HCT116 (cell line): ENCODE data around the gene BICDL2. TPM values are rescaled to one million over a fixed set of nuclear protein-coding genes. Genes with fewer than 3 reads are reported as not detected.

Experiments
- ATAC-seq: fragments of 200-7000 bp; cut with Tn5 transposase; 2 replicates; pipeline ENCODE4 v1.9.1; 2020; ENCODE audit warnings: mild to moderate bottlenecking, moderate library complexity
- BruUV-seq: library from RNA; stranded (reverse); fragments of 400-500 nt; replicated peaks from 2 replicates; lab custom pipeline; 2021; lab: Mats Ljungman, UMichigan
- CTCF ChIA-PET: fragments of 300-600 bp; sonication (Branson Sonifier 250); formaldehyde crosslinking; loops from one replicate; lab custom pipeline; 2021; ENCODE audit warnings: antibody characterized with exemption; lab: Charles Lee
- POLR2A ChIA-PET: fragments of 300-600, 350-600 bp; sonication (Branson Sonifier 250); formaldehyde crosslinking; loops from one replicate; lab custom pipeline; 2021; ENCODE audit warnings: antibody characterized with exemption; lab: Charles Lee
- RAD21 ChIA-PET, 2 experiments: fragments of 300-600 bp; sonication (Branson Sonifier 250); formaldehyde crosslinking; loops; one replicate each; lab custom pipeline; 2023; ENCODE audit warnings: low total read pairs in 2 of 2; ENCODE audit not compliant: uncharacterized antibody in 2 of 2, unreplicated experiment in 2 of 2, low non-redundant PET in 1 of 2; lab: Charles Lee
- DNase-seq: peaks from one replicate; pipeline ENCODE4 v3.0.0-alpha.2; 2010; ENCODE audit warnings: low read depth, low spot score
- H2AFZ ChIP-seq: fragments of 200-600 bp; shearing (Covaris generic), sonication (generic); 2 replicates; pipeline ENCODE4 v1.6.1; 2017; ENCODE audit warnings: low read depth, mixed run types, mixed read lengths, antibody characterized with exemption, low read length; ENCODE audit not compliant: poor library complexity, severe bottlenecking
- H3K27ac ChIP-seq: 2 replicates; pipeline ENCODE4 v1.5.1; 2012; ENCODE audit warnings: low read depth, low read length
- H3K27me3 ChIP-seq: fragments of 200-600 bp; sonication (generic); 2 replicates; pipeline ENCODE4 v1.6.1; 2016; ENCODE audit warnings: mixed run types, low read length, mixed read lengths; ENCODE audit not compliant: insufficient read depth
- H3K36me3 ChIP-seq, 2 experiments: fragments of 200-500 bp in 1 of 2; fragments of 200-600 bp in 1 of 2; sonication (Bioruptor generic) in 1 of 2; sonication (generic) in 1 of 2; 2 replicates each; pipeline versions ENCODE4 v1.5.1 to v1.6.1; 2014 to 2016; ENCODE audit warnings: low read length in 2 of 2, inconsistent platforms in 1 of 2, mixed read lengths in 1 of 2, mixed run types in 1 of 2; ENCODE audit not compliant: insufficient read depth in 2 of 2, control insufficient read depth in 1 of 2
- H3K4me1 ChIP-seq, 2 experiments: fragments of 200-600 bp in 1 of 2; sonication (generic) in 1 of 2; 2 replicates each; pipeline versions ENCODE4 v1.5.1 to v1.6.1; 2012 to 2017; ENCODE audit warnings: low read length in 2 of 2, inconsistent platforms in 1 of 2, mild to moderate bottlenecking in 1 of 2, mixed read lengths in 1 of 2, mixed run types in 1 of 2, moderate library complexity in 1 of 2; ENCODE audit not compliant: insufficient read depth in 2 of 2, control insufficient read depth in 1 of 2
- H3K4me2 ChIP-seq: fragments of 200-600 bp; sonication (generic); 2 replicates; pipeline ENCODE4 v1.6.1; 2017; ENCODE audit warnings: mixed run types, low read length, mixed read lengths
- H3K4me3 ChIP-seq, 2 experiments: fragments of 200-600 bp in 1 of 2; sonication (generic) in 1 of 2; replicated peaks in 1 of 2; 2 replicates each; pipeline ENCODE4 v1.5.1; 2011 to 2016; ENCODE audit warnings: low read length in 2 of 2, control low read depth in 1 of 2, low read depth in 1 of 2, mild to moderate bottlenecking in 1 of 2, mixed read lengths in 1 of 2, mixed run types in 1 of 2
- H3K79me2 ChIP-seq: fragments of 200-600 bp; sonication (generic); 2 replicates; pipeline ENCODE4 v1.6.1; 2017; ENCODE audit warnings: mild to moderate bottlenecking, mixed run types, low read length, moderate library complexity, mixed read lengths; ENCODE audit not compliant: insufficient read depth
- H3K9ac ChIP-seq: fragments of 200-600 bp; sonication (generic); 2 replicates; pipeline ENCODE4 v1.6.1; 2016; ENCODE audit warnings: low read length, mixed read lengths
- H3K9me2 ChIP-seq: fragments of 200-600 bp; sonication (generic), shearing (Covaris generic); 2 replicates; pipeline ENCODE4 v1.6.1; 2017; ENCODE audit warnings: mixed run types, mild to moderate bottlenecking, moderate library complexity; ENCODE audit not compliant: insufficient read depth
- H3K9me3 ChIP-seq, 2 experiments: fragments of 200-500 bp in 1 of 2; fragments of 200-600 bp in 1 of 2; sonication (Bioruptor generic) in 1 of 2; sonication (generic) in 1 of 2; 2 replicates each; pipeline ENCODE4 v1.6.1; 2014 to 2017; ENCODE audit warnings: low read length in 2 of 2, mixed read lengths in 2 of 2, inconsistent platforms in 1 of 2, low read depth in 1 of 2, mild to moderate bottlenecking in 1 of 2, mixed run types in 1 of 2, moderate library complexity in 1 of 2; ENCODE audit not compliant: control insufficient read depth in 1 of 2, insufficient read depth in 1 of 2
- H4K20me1 ChIP-seq: fragments of 200-600 bp; sonication (generic), shearing (Covaris generic); 2 replicates; pipeline ENCODE4 v1.6.1; 2017; ENCODE audit warnings: mixed run types, mild to moderate bottlenecking, moderate library complexity; ENCODE audit not compliant: insufficient read depth
- SIN3A ChIP-seq: IDR thresholded peaks from 2 replicates; pipeline ENCODE4 v1.6.1; 2012; ENCODE audit warnings: low read depth
- intact Hi-C: fragments of 100-400 bp; cut with micrococcal nuclease; formaldehyde crosslinking; loops from 2 replicates; pipeline ENCODE4 v1.10.0; 2022
- total RNA-seq: library from RNA; stranded (reverse); gene quantifications from one replicate; pipeline ENCODE4 v1.2.1, GENCODE V29; 2021; ENCODE audit not compliant: unreplicated experiment
- TF ChIP-seq, protein P1 (sequence below), 3 experiments: fragments of 200-600 bp in 1 of 3; sonication (generic) in 1 of 3; IDR thresholded peaks in 2 of 3; conservative IDR thresholded peaks in 1 of 3; 2 replicates each; pipeline ENCODE4 v1.5.1; 2012 to 2017; ENCODE audit warnings: low read depth in 2 of 3, low read length in 2 of 3, antibody characterized with exemption in 1 of 3, borderline replicate concordance in 1 of 3, control low read depth in 1 of 3, mild to moderate bottlenecking in 1 of 3, mixed read lengths in 1 of 3, mixed run types in 1 of 3, moderate library complexity in 1 of 3; ENCODE audit not compliant: insufficient read depth in 1 of 3

The BICDL2 gene
- total RNA-seq, 1 experiment from 2014 or later = 21.3 TPM

DNA sequence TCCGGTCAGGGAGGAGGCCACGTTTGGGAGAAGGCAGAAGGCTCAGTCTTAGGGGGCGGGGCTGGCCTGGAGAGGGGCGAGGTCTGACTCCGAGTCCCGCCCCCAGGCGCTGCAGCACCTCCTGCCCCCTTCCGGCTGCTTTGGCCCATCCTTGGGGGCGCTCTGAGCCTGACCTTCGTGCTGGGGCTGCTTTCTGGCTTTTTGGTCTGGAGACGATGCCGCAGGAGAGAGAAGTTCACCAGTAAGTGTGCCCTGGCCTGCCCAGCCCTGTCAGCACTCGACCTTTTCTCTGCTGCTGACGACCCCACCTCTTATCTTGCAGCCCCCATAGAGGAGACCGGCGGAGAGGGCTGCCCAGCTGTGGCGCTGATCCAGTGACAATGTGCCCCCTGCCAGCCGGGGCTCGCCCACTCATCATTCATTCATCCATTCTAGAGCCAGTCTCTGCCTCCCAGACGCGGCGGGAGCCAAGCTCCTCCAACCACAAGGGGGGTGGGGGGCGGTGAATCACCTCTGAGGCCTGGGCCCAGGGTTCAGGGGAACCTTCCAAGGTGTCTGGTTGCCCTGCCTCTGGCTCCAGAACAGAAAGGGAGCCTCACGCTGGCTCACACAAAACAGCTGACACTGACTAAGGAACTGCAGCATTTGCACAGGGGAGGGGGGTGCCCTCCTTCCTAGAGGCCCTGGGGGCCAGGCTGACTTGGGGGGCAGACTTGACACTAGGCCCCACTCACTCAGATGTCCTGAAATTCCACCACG lies 15.1 kb downstream of the BICDL2 start:
- no peaks in the 10 kb centered on the region for H3K9me2 ChIP-seq
- no peaks in the 10 kb centered on the region for H4K20me1 ChIP-seq
- H3K9ac ChIP-seq = peak overlapping the region; percentile 99
- peaks cover 27 to 56% of the 10 kb centered on the region in 2 experiments for H3K4me1 ChIP-seq
- DNase-seq = peak; percentile 82
- POLR2A ChIA-PET = interaction anchor here (0.6 to 8.2 kb wide), 15 partner anchors 8 to 866 kb away, joined by 3 to 188 read pairs (median 5); partner anchors contain the start of genes CLDN9, KREMEN2, PAQR4 and PKMYT1
- peaks cover 26% of the 10 kb centered on the region; the same call in 1 of the 2 replicates for H3K79me2 ChIP-seq
- H2AFZ ChIP-seq = no peak overlapping the region
- TF ChIP-seq SIN3A = no peak
- TF ChIP-seq, protein P1, sequence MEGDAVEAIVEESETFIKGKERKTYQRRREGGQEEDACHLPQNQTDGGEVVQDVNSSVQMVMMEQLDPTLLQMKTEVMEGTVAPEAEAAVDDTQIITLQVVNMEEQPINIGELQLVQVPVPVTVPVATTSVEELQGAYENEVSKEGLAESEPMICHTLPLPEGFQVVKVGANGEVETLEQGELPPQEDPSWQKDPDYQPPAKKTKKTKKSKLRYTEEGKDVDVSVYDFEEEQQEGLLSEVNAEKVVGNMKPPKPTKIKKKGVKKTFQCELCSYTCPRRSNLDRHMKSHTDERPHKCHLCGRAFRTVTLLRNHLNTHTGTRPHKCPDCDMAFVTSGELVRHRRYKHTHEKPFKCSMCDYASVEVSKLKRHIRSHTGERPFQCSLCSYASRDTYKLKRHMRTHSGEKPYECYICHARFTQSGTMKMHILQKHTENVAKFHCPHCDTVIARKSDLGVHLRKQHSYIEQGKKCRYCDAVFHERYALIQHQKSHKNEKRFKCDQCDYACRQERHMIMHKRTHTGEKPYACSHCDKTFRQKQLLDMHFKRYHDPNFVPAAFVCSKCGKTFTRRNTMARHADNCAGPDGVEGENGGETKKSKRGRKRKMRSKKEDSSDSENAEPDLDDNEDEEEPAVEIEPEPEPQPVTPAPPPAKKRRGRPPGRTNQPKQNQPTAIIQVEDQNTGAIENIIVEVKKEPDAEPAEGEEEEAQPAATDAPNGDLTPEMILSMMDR (IDR thresholded peaks at IDR 0.05 in 2 of 3, conservative IDR thresholded peaks at IDR 0.05 in 1 of 3; ENCODE audit: borderline replicate concordance in 1 of 3, insufficient read depth in 1 of 3, low read depth in 2 of 3, low read length in 2 of 3) = peak in 1 of 3 experiments; percentile 37; a peak in 2 of 6 replicates
- intact Hi-C loops = loop anchor here (5.0 kb wide), 2 partner anchors 39 to 864 kb away; partner anchors contain the start of genes PKMYT1 and TRAF7
- H3K27me3 ChIP-seq = no peaks in the 10 kb centered on the region
- peak overlapping the region; percentile 100 for H3K27ac ChIP-seq
- peak; percentile 36 for ATAC-seq
- H3K9me3 ChIP-seq = no peaks in the 10 kb centered on the region
- RAD21 ChIA-PET = interaction anchor here in 1 of 2 experiments (0.7 kb wide), 1 partner anchor 10 kb away, joined by 3 read pairs; no protein-coding TSS in a partner anchor
- no TSS peak for BruUV-seq
- H3K4me2 ChIP-seq = peak overlapping the region; percentile 86
- H3K36me3 ChIP-seq = peaks cover 5 to 25% of the 10 kb centered on the region in 2 experiments; a peak in 2 of 4 replicates
- peak overlapping the region; percentile 94 to 95 for H3K4me3 ChIP-seq
- CTCF ChIA-PET = interaction anchor here (1.0 to 6.1 kb wide), 5 partner anchors 10 to 39 kb away, joined by 3 to 39 read pairs (median 12); no protein-coding TSS in a partner anchor
